Activated naive CD8-positive, alpha-beta T cell treated with anti-CD3 and anti-CD28 coated beads, Interleukin-2, amount 50 U/mL, for 16 hours (primary cell): ENCODE data around the gene GRID2.

Source experiments
- DNase-seq: peaks from one replicate; pipeline ENCODE4 v3.0.0-alpha.2; 2020; ENCODE audit warnings: low read depth, low spot score

Gene GRID2

DNA sequence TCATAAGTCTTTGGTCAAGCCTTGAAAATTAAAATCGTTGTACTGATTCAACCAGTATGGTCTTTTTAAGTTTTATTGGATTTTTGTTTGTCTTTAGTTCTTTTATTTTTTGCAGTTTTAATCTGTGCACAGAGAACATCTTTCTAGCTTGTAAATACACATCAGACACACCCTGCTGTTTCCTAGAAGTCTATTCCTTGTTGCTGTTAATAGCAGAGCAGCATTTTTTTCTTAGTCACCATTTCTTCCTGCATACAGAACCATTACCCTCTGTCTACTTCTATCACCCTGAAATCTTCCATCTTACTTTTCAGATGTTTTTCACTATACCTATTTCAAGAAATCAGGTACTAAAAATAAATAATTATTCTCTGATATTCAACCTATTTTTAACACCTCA, 375.4 kb downstream of the GRID2 start:
- no peak for DNase-seq

- no peak for DNase-seq
Observed at GRCh38 chr4:92714640-92715039, 410.9 kb downstream of the GRID2 start.

DNA sequence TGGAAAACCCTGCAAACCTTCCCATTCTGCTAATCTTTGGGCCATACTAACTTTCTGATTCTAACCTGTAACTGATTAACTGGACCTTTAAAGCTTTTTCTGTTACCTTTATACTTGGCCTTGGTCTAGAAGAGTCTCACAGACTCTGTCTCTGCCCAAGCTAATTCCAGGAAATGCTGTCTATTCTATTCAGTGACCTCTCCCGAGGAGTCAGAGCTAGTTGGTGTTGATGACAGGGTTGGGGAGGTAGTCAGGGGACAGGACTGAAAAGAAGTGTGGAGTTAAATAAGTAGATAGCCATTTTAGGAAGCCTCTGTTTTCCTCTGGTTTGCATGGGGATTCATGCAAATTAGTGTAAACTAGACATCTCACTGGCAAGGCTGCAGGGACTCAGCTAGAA, 429.5 kb downstream of the GRID2 start:
- no peak for DNase-seq

- no peak for DNase-seq
Observed at GRCh38 chr4:92735025-92735665, 431.4 kb downstream of the GRID2 start.

GRCh38 chr4:92760433-92760832, 456.7 kb downstream of the GRID2 start:
- no peak for DNase-seq

DNA sequence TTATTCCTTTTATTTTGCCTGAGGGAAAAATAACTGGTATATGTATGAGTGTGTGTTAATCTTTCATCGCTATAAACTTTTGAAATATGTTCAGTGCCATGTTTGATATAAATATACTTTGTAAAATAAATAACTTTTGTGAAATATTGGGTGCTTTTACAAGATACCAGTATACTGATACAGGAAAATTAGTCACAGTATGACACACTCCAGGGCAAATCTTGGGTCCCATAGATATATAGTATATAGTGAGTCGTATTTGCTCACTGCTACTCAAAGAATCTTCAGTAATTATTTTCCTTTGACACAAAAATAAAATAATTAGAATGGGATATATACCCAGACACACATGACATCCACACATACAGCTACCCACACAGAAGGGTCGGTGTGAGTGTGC, 472.3 kb downstream of the GRID2 start:
- no peak for DNase-seq

GRCh38 chr4:92789741-92790140, 486.0 kb downstream of the GRID2 start:
- DNase-seq: no peak

DNA sequence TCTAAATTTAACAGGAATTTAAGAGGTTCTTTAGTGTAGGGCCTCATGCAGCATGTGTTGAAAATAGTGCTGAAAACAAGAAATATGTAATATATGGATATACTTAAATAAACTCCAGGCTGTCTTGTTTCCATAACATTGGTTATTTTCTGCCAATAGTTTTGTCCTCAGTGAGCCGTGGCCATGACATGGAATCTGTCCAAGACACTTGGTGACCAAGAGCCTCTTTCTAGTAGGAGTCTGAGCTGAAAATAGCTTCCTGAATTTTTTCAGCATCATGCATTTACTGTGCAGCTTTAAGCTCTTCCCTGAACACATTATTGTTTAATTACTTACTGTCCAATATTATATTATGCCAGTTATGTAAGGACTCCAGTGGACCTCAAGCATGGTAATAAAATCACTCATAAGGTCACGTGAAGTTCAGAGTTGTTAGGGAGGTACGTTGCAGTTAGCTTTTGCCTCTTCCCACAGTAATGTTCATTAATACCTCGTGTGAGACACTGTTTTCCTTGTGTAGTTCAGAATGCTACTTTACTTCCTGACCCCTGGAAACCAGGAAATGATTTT, 488.2 kb downstream of the GRID2 start:
- DNase-seq: no peak

- no peak for DNase-seq
Observed at GRCh38 chr4:92809381-92809780, 505.6 kb downstream of the GRID2 start.

DNA sequence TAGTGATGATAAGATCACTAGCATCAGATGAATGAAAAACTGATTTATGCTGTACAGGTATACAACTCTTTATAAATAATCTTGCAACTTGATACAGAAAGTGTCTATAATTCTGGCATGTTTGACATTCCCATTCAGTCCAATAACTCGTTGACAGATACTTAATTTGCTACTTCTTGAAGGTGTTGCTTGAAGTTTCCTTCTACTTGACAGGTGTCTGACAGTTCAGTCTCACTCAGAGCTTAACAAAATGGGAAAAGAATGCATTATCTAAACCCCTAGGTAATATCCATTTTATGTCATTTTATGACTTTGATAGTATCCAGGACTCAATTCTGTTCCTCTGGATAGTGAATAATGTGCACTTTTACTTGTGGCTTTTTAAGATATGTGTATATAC, 508.9 kb downstream of the GRID2 start:
- DNase-seq: no peak

GRCh38 chr4:92814677-92815076, 510.9 kb downstream of the GRID2 start:
- DNase-seq: no peak

DNA sequence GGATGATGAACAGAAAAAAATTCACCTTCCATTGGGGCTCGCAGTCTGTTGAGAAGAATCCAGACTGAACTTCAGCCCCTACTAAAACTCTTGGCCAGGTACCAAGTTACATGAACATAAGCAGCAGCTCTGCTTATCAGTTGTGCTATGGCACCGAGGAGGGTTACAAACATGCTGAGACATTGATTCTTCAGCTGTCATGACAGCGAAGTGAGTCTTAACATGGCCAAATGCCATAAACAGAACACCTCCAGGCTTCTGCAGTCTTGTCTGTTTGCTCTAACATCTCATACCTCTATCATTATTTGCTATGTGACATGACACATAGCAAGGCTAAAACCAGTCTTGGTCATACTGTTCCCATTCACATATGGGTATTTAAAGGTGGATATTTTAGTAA, 521.5 kb downstream of the GRID2 start:
- DNase-seq: no peak

- no peak for DNase-seq
Observed at GRCh38 chr4:92825791-92826190, 522.0 kb downstream of the GRID2 start.

DNA sequence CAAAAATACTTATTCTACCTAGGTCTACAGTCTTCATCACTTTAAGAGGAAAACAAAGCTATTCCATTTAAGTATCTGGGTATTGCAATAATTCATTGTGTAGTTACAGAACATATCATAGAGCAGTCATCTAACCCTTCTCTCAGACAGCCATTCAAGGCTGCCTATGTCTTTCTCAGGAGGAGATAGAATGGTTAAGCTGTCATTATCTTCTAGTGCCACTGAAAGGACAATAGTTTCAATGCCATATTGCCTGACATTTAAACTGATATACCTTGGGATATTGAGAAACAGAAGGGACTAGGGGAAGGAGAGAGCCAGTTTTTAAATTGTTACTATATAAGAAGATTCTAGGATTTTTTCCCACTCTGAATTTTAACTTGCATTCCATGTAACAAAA, 527.0 kb downstream of the GRID2 start:
- DNase-seq: no peak

DNA sequence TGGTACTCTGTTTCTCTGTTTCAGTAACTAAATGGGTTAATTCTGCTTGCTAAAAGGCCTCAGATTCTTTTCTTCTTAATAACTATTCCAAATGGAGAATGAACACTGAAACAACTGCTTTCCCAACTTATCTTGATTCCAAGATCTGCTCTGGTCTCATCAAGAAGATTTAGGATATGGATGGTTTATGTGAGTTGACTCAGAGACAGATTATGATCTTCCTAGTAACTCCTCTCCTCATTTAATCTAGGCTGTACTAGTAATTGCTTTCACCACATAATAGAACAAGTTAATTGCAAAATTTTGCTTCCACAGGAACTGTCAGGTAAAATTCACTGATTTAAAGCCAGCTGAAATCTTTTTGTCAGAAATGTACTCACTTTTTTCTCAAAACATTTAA, 537.1 kb downstream of the GRID2 start:
- DNase-seq: no peak

GRCh38 chr4:92843784-92844183, 540.0 kb downstream of the GRID2 start:
- no peak for DNase-seq

- DNase-seq: no peak
Observed at GRCh38 chr4:92847026-92847425, 543.3 kb downstream of the GRID2 start.

DNA sequence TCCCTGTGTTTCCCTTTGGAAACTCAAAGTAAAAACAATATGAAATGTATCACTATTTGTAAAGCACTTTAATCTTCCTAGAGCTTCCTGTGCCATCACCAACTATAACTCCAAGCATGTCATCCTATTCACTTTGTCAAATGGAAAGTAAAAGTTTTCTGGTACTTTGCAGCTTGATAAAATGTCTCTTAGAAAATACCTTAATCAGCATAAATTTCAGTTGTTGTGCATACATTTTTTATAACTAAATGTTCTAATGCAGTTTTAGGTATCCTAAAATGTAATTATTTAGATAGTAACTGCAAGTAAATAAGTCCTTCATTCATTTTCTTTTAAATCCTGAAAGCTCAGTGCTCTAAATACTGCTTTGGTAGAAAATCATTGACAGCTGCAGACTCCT, 558.7 kb downstream of the GRID2 start:
- DNase-seq: no peak

- no peak for DNase-seq
Observed at GRCh38 chr4:92864096-92864495, 560.3 kb downstream of the GRID2 start.

DNA sequence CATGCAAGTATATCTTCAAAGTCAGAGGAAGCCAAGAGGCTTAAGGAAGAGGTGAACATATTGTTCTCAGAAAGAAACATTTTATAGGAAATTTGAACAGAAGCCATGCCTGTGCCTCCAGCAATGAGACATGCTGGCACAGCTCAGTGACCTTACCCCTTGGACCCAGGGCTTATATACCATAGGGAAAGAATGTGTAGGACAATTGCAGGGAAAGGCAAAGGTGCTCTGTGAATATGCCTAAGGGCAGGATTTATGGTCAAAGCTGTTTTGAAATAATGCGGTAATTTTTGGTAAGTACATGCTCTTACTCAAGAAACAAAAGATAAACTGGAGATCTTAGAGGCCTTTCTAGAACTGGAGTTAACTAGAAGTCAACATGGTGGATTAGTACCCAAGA, 568.8 kb downstream of the GRID2 start:
- no peak for DNase-seq

DNA sequence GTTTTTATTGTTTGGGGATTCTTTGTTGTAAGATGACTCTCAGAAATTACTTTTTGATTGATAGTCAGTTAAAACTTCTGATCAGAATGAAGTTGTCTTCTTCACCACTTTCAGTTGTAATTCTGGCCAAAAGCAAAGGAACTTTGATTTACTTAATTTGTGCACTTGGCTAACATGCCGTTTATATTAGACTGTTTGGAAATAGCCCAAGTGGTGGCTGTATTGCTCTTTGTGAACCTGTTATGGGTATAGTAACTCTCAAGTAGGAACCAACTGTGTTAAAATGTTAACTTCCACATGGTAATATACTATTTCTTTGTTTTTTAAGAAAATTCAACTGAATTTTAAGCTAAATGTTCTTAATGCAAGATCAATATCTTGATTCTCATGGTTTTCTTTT, 581.9 kb downstream of the GRID2 start:
- DNase-seq: no peak

DNA sequence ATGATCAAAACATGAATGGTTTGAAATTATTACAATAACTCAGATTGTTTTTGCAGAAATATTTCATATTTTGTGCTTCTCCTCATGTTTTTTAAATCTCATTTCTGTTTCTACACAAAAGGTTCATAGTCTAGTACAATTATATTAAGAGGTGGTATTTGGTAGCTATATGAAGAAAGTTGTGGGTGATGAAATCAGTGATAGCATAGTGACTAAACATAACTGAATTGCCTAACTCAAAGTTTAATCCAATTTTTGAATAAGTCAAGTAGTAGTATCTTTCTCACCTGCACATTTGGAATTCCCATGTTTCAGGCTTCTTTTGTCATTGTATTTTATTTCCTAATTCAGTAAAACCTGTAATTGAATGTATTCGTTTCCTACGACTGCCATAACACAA, 648.7 kb downstream of the GRID2 start:
- no peak for DNase-seq

- no peak for DNase-seq
Observed at GRCh38 chr4:92952897-92953296, 649.1 kb downstream of the GRID2 start.

- no peak for DNase-seq
Observed at GRCh38 chr4:92953462-92953861, 649.7 kb downstream of the GRID2 start.
